OCI-LY1 (cell line): Measurements from ENCODE around the gene NOS1.

Experiments used
- H2AFZ ChIP-seq: fragments of 200-600 bp; sonication (generic), shearing (Covaris generic); 2 replicates; pipeline ENCODE4 v1.6.0; 2014; ENCODE audit warnings: antibody characterized with exemption, mild to moderate bottlenecking, low read length
- H3F3A ChIP-seq: fragments of 200-600 bp; sonication (generic), shearing (Covaris generic); 2 replicates; pipeline ENCODE4 v1.6.0; 2014; ENCODE audit warnings: mild to moderate bottlenecking, antibody characterized with exemption, low read length, moderate library complexity; ENCODE audit not compliant: insufficient read depth
- H3K27ac ChIP-seq: fragments of 200-600 bp; sonication (generic); 2 replicates; pipeline ENCODE4 v1.5.1; 2014; ENCODE audit warnings: low read length, mixed run types, mild to moderate bottlenecking, low read depth; ENCODE audit not compliant: poor library complexity, severe bottlenecking
- H3K27me3 ChIP-seq: fragments of 200-600 bp; sonication (generic); 2 replicates; pipeline ENCODE4 v1.6.0; 2014; ENCODE audit warnings: antibody characterized with exemption, mild to moderate bottlenecking, low read length, moderate library complexity; ENCODE audit not compliant: insufficient read depth
- H3K36me3 ChIP-seq: fragments of 200-600 bp; sonication (generic); 2 replicates; pipeline ENCODE4 v1.6.1; 2014; ENCODE audit warnings: mild to moderate bottlenecking, antibody characterized with exemption, low read length, moderate library complexity, mixed read lengths; ENCODE audit not compliant: insufficient read depth
- H3K4me1 ChIP-seq: fragments of 200-600 bp; sonication (generic); 2 replicates; pipeline ENCODE4 v1.5.1; 2014; ENCODE audit warnings: mild to moderate bottlenecking, low read length, moderate library complexity; ENCODE audit not compliant: insufficient read depth, severe bottlenecking
- H3K4me2 ChIP-seq: fragments of 200-600 bp; sonication (generic), shearing (Covaris generic); 2 replicates; pipeline ENCODE4 v1.6.1; 2014; ENCODE audit warnings: low read length
- H3K4me3 ChIP-seq: fragments of 200-600 bp; sonication (generic); 2 replicates; pipeline ENCODE4 v1.5.1; 2014; ENCODE audit warnings: low read length, low read depth, mild to moderate bottlenecking, mixed read lengths; ENCODE audit not compliant: poor library complexity, severe bottlenecking
- H3K79me2 ChIP-seq: fragments of 200-600 bp; shearing (Covaris generic); 2 replicates; pipeline ENCODE4 v1.6.1; 2016; ENCODE audit warnings: mixed run types, low read length, mixed read lengths; ENCODE audit not compliant: insufficient read depth
- H3K9ac ChIP-seq: fragments of 200-600 bp; sonication (generic), shearing (Covaris generic); 2 replicates; pipeline ENCODE4 v1.6.1; 2014; ENCODE audit warnings: mild to moderate bottlenecking, low read length, mixed read lengths
- H3K9me2 ChIP-seq: fragments of 200-600 bp; sonication (generic), shearing (Covaris generic); 2 replicates; pipeline ENCODE4 v1.6.1; 2014; ENCODE audit warnings: low read depth, mild to moderate bottlenecking, low read length, mixed read lengths
- H3K9me3 ChIP-seq: fragments of 200-600 bp; shearing (Covaris generic); 2 replicates; pipeline ENCODE4 v1.6.1; 2014; ENCODE audit warnings: low read length, mixed read lengths
- H4K20me1 ChIP-seq: fragments of 200-600 bp; sonication (generic), shearing (Covaris generic); 2 replicates; pipeline ENCODE4 v1.6.0; 2016; ENCODE audit warnings: mild to moderate bottlenecking, low read length; ENCODE audit not compliant: insufficient read depth
- CTCF ChIP-seq: fragments of 200-600 bp; sonication (generic), shearing (Covaris generic); IDR thresholded peaks from 2 replicates; pipeline ENCODE4 v1.5.1; 2017; ENCODE audit warnings: mild to moderate bottlenecking, antibody characterized with exemption, low read length, moderate library complexity, mixed read lengths
- EZH2 ChIP-seq: fragments of 200-600 bp; sonication (generic), shearing (Covaris generic); IDR thresholded peaks from 2 replicates; pipeline ENCODE4 v1.8.0; 2017; ENCODE audit warnings: borderline replicate concordance, mixed run types, mild to moderate bottlenecking, antibody characterized with exemption, low read length, moderate library complexity, mixed read lengths

The NOS1 gene

DNA sequence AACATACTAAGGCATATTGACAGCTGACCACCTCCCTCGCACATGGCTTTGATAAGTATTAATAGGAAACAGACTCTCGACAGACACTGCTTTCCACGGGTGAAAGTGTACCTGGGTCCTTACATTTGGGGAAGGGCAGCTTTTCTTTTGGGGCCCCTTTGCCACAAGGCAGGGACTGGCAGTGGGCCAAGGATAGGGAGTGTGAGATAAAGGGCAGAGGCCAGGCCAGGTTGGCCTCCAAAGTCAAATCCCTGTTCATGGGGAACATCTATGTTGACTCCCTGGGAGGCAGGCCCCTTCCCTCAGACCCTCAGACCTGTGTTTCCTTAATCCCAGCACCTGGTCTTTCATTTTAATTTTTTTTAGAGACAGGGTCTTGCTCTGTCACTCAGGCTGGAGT lies 151.8 kb downstream of the NOS1 start:
- Histone ChIP-seq H3K4me1 (no peaks in the 10 kb centered on the region), H3K79me2 (no peaks in the 10 kb centered on the region), H3K9me3 (no peaks in the 10 kb centered on the region), H4K20me1 (no peaks in the 10 kb centered on the region), H3K27me3 (peaks cover 7% of the 10 kb centered on the region; the same call in 1 of the 2 replicates), H3K9me2 (no peaks in the 10 kb centered on the region), H3K9ac (no peak overlapping the region), H3K27ac (no peak overlapping the region), H3F3A (no peaks in the 10 kb centered on the region), H3K4me3 (no peak overlapping the region), H2AFZ (no peak overlapping the region), H3K4me2 (no peak overlapping the region), H3K36me3 (no peaks in the 10 kb centered on the region)
- TF ChIP-seq CTCF = no peak
- no peak for TF ChIP-seq EZH2

DNA sequence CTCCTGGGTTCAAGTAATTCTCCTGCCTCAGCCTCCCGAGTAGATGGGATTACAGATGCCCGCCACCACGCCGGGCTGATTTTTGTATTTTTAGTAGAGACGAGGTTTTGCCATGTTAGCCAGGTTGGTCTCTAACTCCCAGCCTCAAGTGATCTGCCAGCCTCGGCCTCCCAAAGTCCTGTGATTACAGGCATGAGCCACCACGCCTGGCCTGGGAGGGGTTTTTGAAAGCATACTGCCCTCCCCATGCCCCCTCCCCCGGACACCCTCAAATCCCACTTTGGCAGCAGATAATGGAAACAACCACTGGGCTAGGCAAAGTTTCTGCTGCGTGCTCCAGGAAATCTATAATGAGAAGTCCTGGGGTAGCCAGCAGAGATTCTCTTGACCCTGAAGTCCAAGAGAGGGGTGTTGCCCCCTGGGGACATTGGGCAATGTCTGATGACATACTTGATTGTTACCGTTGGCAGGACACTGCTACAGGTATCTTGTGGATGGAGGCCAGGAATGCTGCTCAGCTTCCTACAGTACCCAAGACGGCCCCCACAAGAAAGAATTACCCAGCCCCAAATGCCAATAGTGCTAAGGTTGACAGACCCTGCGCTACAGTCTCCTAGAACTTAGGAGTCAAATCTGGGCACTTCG lies 152.5 kb downstream of the NOS1 start:
- H3K79me2 ChIP-seq = no peaks in the 10 kb centered on the region
- no peaks in the 10 kb centered on the region for H3K9me2 ChIP-seq
- H4K20me1 ChIP-seq = no peaks in the 10 kb centered on the region
- H3K4me1 ChIP-seq = no peaks in the 10 kb centered on the region
- TF ChIP-seq EZH2 (no peak), CTCF (no peak)
- no peak overlapping the region for H3K4me3 ChIP-seq
- no peaks in the 10 kb centered on the region for H3F3A ChIP-seq
- H3K27ac ChIP-seq = no peak overlapping the region
- no peak overlapping the region for H3K9ac ChIP-seq
- no peaks in the 10 kb centered on the region for H3K9me3 ChIP-seq
- H3K27me3 ChIP-seq = peaks cover 7% of the 10 kb centered on the region; the same call in 1 of the 2 replicates
- no peak overlapping the region for H2AFZ ChIP-seq
- H3K36me3 ChIP-seq = no peaks in the 10 kb centered on the region
- H3K4me2 ChIP-seq = no peak overlapping the region

DNA sequence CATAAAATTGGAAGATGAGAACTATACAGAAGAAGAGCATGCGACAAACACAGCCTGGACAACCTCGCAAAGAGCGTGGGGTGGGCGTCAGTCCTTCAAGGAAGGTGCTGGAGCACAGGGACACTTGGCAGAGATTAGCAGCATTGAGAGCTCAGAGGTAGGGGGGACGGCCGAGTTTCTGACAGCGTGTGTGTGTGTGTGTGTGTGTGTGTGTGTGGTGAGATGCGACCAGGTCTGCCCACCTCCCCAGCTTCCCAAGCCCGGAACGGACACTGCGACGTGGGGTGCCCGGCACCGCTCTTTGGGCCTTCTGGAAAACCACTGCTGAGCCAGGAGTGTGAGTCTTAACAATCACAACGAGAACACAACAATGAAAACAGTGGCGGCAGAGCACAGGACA lies 153.2 kb downstream of the NOS1 start:
- no peak overlapping the region for H3K27ac ChIP-seq
- H3K4me2 ChIP-seq = no peak overlapping the region
- no peaks in the 10 kb centered on the region for H3K9me2 ChIP-seq
- H3K4me3 ChIP-seq = no peak overlapping the region
- H4K20me1 ChIP-seq = no peaks in the 10 kb centered on the region
- no peaks in the 10 kb centered on the region for H3F3A ChIP-seq
- no peaks in the 10 kb centered on the region for H3K79me2 ChIP-seq
- TF ChIP-seq CTCF (no peak), EZH2 (no peak)
- H3K27me3 ChIP-seq = peaks cover 7% of the 10 kb centered on the region; the same call in 1 of the 2 replicates
- H3K9ac ChIP-seq = no peak overlapping the region
- H3K9me3 ChIP-seq = no peaks in the 10 kb centered on the region
- no peak overlapping the region for H2AFZ ChIP-seq
- no peaks in the 10 kb centered on the region for H3K36me3 ChIP-seq
- no peaks in the 10 kb centered on the region for H3K4me1 ChIP-seq
